Lower leg skin (tissue), 3 donors: Measurements from ENCODE around the gene ZNF219.

Experiments
- POLR2A ChIP-seq, 2 donors: fragments of 450-650 bp; IDR thresholded peaks; one replicate each; pipeline ENCODE4 v1.6.1; 2016 to 2017; ENCODE audit warnings: antibody characterized with exemption in 2 of 2, mild to moderate bottlenecking in 1 of 2, moderate library complexity in 1 of 2
- TF ChIP-seq, protein P1 (sequence below), 3 donors: fragments of 450-650 bp; IDR thresholded peaks; one replicate each; pipeline ENCODE4 v1.5.1; 2016; ENCODE audit warnings: antibody characterized with exemption in 3 of 3, mild to moderate bottlenecking in 3 of 3, moderate library complexity in 2 of 3

GRCh38 chr14:21099596-21099985, 1.1 kb upstream of the ZNF219 start:
- TF ChIP-seq POLR2A (IDR thresholded peaks at IDR 0.05): no peak
- TF ChIP-seq, protein P1, sequence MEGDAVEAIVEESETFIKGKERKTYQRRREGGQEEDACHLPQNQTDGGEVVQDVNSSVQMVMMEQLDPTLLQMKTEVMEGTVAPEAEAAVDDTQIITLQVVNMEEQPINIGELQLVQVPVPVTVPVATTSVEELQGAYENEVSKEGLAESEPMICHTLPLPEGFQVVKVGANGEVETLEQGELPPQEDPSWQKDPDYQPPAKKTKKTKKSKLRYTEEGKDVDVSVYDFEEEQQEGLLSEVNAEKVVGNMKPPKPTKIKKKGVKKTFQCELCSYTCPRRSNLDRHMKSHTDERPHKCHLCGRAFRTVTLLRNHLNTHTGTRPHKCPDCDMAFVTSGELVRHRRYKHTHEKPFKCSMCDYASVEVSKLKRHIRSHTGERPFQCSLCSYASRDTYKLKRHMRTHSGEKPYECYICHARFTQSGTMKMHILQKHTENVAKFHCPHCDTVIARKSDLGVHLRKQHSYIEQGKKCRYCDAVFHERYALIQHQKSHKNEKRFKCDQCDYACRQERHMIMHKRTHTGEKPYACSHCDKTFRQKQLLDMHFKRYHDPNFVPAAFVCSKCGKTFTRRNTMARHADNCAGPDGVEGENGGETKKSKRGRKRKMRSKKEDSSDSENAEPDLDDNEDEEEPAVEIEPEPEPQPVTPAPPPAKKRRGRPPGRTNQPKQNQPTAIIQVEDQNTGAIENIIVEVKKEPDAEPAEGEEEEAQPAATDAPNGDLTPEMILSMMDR (IDR thresholded peaks at IDR 0.05): no peak
